Osteocyte (in vitro differentiated cells): ENCODE results near the gene ANO3. TPM values are rescaled to one million over a fixed set of nuclear protein-coding genes. Genes with fewer than 3 reads are reported as not detected.

Experiments used
- DNase-seq: peaks from one replicate; pipeline ENCODE4 v3.0.0; 2021; ENCODE audit warnings: mixed read lengths; ENCODE audit not compliant: unreplicated experiment; ENCODE audit errors: extremely low spot score
- H3K27ac Mint-ChIP-seq: one replicate; pipeline ENCODE4 v1.8.0; 2021; ENCODE audit warnings: mild to moderate bottlenecking, mixed read lengths; ENCODE audit not compliant: unreplicated experiment
- H3K27me3 Mint-ChIP-seq: one replicate; pipeline ENCODE4 v1.8.0; 2021; ENCODE audit warnings: mixed read lengths; ENCODE audit not compliant: unreplicated experiment
- H3K36me3 Mint-ChIP-seq: one replicate; pipeline ENCODE4 v1.8.0; 2021; ENCODE audit warnings: mixed read lengths; ENCODE audit not compliant: unreplicated experiment
- H3K4me1 Mint-ChIP-seq: one replicate; pipeline ENCODE4 v1.8.0; 2021; ENCODE audit warnings: mixed read lengths; ENCODE audit not compliant: unreplicated experiment
- H3K4me3 Mint-ChIP-seq: one replicate; pipeline ENCODE4 v1.8.0; 2021; ENCODE audit warnings: mild to moderate bottlenecking, moderate library complexity, mixed read lengths; ENCODE audit not compliant: unreplicated experiment
- H3K9me3 Mint-ChIP-seq: one replicate; pipeline ENCODE4 v1.8.0; 2021; ENCODE audit warnings: mixed read lengths; ENCODE audit not compliant: unreplicated experiment
- CTCF ChIP-seq: fragments of 200-600 bp; sonication (generic); IDR thresholded peaks from 2 replicates; pipeline ENCODE4 v1.5.0; 2021; ENCODE audit warnings: antibody characterized with exemption, mild to moderate bottlenecking, moderate library complexity
- total RNA-seq: library from RNA; stranded (reverse); gene quantifications from 2 replicates; pipeline ENCODE4 v1.2.1, GENCODE V29; 2021

Gene ANO3
- total RNA-seq, 1 donor from 2014 or later: not detected

GRCh38 chr11:26519469-26519868, 187.5 kb downstream of the ANO3 start:
- peaks cover 28% of the 10 kb centered on the region for H3K27me3 Mint-ChIP-seq
- H3K27ac Mint-ChIP-seq: no peak overlapping the region
- H3K36me3 Mint-ChIP-seq: no peaks in the 10 kb centered on the region

GRCh38 chr11:26522912-26523610, 191.1 kb downstream of the ANO3 start:
- Mint-ChIP-seq H3K36me3 (no peaks in the 10 kb centered on the region), H3K27me3 (peaks cover 29% of the 10 kb centered on the region), H3K4me1 (no peaks in the 10 kb centered on the region), H3K27ac (no peak overlapping the region), H3K9me3 (no peaks in the 10 kb centered on the region), H3K4me3 (no peak overlapping the region)
- TF ChIP-seq CTCF: peak; percentile 42
- no peak for DNase-seq

More at GRCh38 chr11:26519469-26519868, 187.5 kb downstream of the ANO3 start:
- no peaks in the 10 kb centered on the region for H3K9me3 Mint-ChIP-seq
- H3K4me3 Mint-ChIP-seq: no peak overlapping the region
- no peak for TF ChIP-seq CTCF
- H3K4me1 Mint-ChIP-seq: no peaks in the 10 kb centered on the region
- no peak for DNase-seq

GRCh38 chr11:26527685-26528084, 195.8 kb downstream of the ANO3 start:
- no peak for TF ChIP-seq CTCF
- Mint-ChIP-seq H3K36me3 (no peaks in the 10 kb centered on the region), H3K4me1 (no peaks in the 10 kb centered on the region), H3K4me3 (no peak overlapping the region), H3K27ac (no peak overlapping the region), H3K27me3 (peaks cover 19% of the 10 kb centered on the region), H3K9me3 (no peaks in the 10 kb centered on the region)
- no peak for DNase-seq

- Mint-ChIP-seq H3K9me3 (no peaks in the 10 kb centered on the region), H3K4me3 (no peak overlapping the region), H3K27me3 (peaks cover 16% of the 10 kb centered on the region), H3K36me3 (no peaks in the 10 kb centered on the region), H3K4me1 (no peaks in the 10 kb centered on the region), H3K27ac (no peak overlapping the region)
- DNase-seq: no peak
- no peak for TF ChIP-seq CTCF
Measured at GRCh38 chr11:26537341-26537740, 205.4 kb downstream of the ANO3 start.

- Mint-ChIP-seq H3K4me3 (no peak overlapping the region), H3K36me3 (no peaks in the 10 kb centered on the region), H3K4me1 (no peaks in the 10 kb centered on the region), H3K27ac (no peak overlapping the region), H3K27me3 (peaks cover 6% of the 10 kb centered on the region), H3K9me3 (no peaks in the 10 kb centered on the region)
- no peak for TF ChIP-seq CTCF
- no peak for DNase-seq
Measured at GRCh38 chr11:26539517-26539916, 207.6 kb downstream of the ANO3 start.
